Progenitor cell of endocrine pancreas (in vitro differentiated cells): Measurements from ENCODE around the gene SMURF2. TPM values are rescaled to one million over a fixed set of nuclear protein-coding genes. Genes with fewer than 3 reads are reported as not detected.

Source experiments
- DNase-seq: peaks from one replicate; pipeline ENCODE4 v3.0.0; 2021; ENCODE audit warnings: low spot score; ENCODE audit not compliant: unreplicated experiment
- H3K27ac Mint-ChIP-seq: 2 replicates; pipeline ENCODE4 v1.8.0; 2021; ENCODE audit warnings: mild to moderate bottlenecking, moderate library complexity, mixed read lengths
- H3K27me3 Mint-ChIP-seq: 2 replicates; pipeline ENCODE4 v1.8.0; 2021; ENCODE audit warnings: mixed read lengths
- H3K36me3 Mint-ChIP-seq: 2 replicates; pipeline ENCODE4 v1.8.0; 2022; ENCODE audit warnings: mixed read lengths; ENCODE audit not compliant: insufficient read depth
- H3K4me1 Mint-ChIP-seq: 2 replicates; pipeline ENCODE4 v1.8.0; 2021; ENCODE audit warnings: low read depth, mixed read lengths
- H3K4me3 Mint-ChIP-seq: 2 replicates; pipeline ENCODE4 v1.8.0; 2021; ENCODE audit warnings: low read depth, mild to moderate bottlenecking, moderate library complexity, mixed read lengths
- H3K9me3 Mint-ChIP-seq: 2 replicates; pipeline ENCODE4 v1.8.0; 2021; ENCODE audit warnings: low read depth, mixed read lengths
- CTCF ChIP-seq: fragments of 200-600 bp; sonication (generic); IDR thresholded peaks from one replicate; pipeline ENCODE4 v1.5.0; 2021; ENCODE audit warnings: antibody characterized with exemption, mild to moderate bottlenecking; ENCODE audit not compliant: unreplicated experiment
- total RNA-seq: library from RNA; stranded (reverse); gene quantifications from 2 replicates; pipeline ENCODE4 v1.2.1, GENCODE V29; 2021

The SMURF2 gene
- total RNA-seq, 1 donor from 2014 or later: 43.9 TPM

GRCh38 chr17:64536913-64537312, 125.2 kb downstream of the SMURF2 start:
- no peaks in the 10 kb centered on the region for H3K4me1 Mint-ChIP-seq
- H3K9me3 Mint-ChIP-seq: no peaks in the 10 kb centered on the region
- DNase-seq: no peak
- H3K36me3 Mint-ChIP-seq: peaks cover 23% of the 10 kb centered on the region
- TF ChIP-seq CTCF: no peak
- H3K4me3 Mint-ChIP-seq: no peak overlapping the region
- H3K27ac Mint-ChIP-seq: no peak overlapping the region
- H3K27me3 Mint-ChIP-seq: no peaks in the 10 kb centered on the region

GRCh38 chr17:64535357-64535756, 126.8 kb downstream of the SMURF2 start:
- H3K36me3 Mint-ChIP-seq: peaks cover 23% of the 10 kb centered on the region
- no peak overlapping the region for H3K27ac Mint-ChIP-seq
- H3K9me3 Mint-ChIP-seq: no peaks in the 10 kb centered on the region
- DNase-seq: no peak
- no peak overlapping the region for H3K4me3 Mint-ChIP-seq
- H3K27me3 Mint-ChIP-seq: no peaks in the 10 kb centered on the region
- no peak for TF ChIP-seq CTCF
- no peaks in the 10 kb centered on the region for H3K4me1 Mint-ChIP-seq

- no peak for TF ChIP-seq CTCF
- peak overlapping the region; percentile 8 for H3K27ac Mint-ChIP-seq
Measured at GRCh38 chr17:64534187-64534586, 127.9 kb downstream of the SMURF2 start.

GRCh38 chr17:64533784-64534183, 128.3 kb downstream of the SMURF2 start:
- Mint-ChIP-seq H3K27ac (peak overlapping the region; percentile 15), H3K9me3 (no peaks in the 10 kb centered on the region), H3K36me3 (peaks cover 26% of the 10 kb centered on the region), H3K4me1 (no peaks in the 10 kb centered on the region), H3K4me3 (no peak overlapping the region), H3K27me3 (no peaks in the 10 kb centered on the region)
- no peak for DNase-seq
- TF ChIP-seq CTCF: no peak

More at GRCh38 chr17:64534187-64534586, 127.9 kb downstream of the SMURF2 start:
- no peaks in the 10 kb centered on the region for H3K9me3 Mint-ChIP-seq
- DNase-seq: no peak
- peaks cover 25% of the 10 kb centered on the region for H3K36me3 Mint-ChIP-seq
- H3K27me3 Mint-ChIP-seq: no peaks in the 10 kb centered on the region
- H3K4me3 Mint-ChIP-seq: no peak overlapping the region
- H3K4me1 Mint-ChIP-seq: no peaks in the 10 kb centered on the region

GRCh38 chr17:64532409-64532808, 129.7 kb downstream of the SMURF2 start:
- no peak for DNase-seq
- H3K36me3 Mint-ChIP-seq: peaks cover 23% of the 10 kb centered on the region
- H3K4me3 Mint-ChIP-seq: no peak overlapping the region
- H3K27me3 Mint-ChIP-seq: no peaks in the 10 kb centered on the region
- H3K27ac Mint-ChIP-seq: no peak overlapping the region
- no peaks in the 10 kb centered on the region for H3K9me3 Mint-ChIP-seq
- no peak for TF ChIP-seq CTCF
- H3K4me1 Mint-ChIP-seq: no peaks in the 10 kb centered on the region
